ENCODE measurements around the gene HAUS8. TPM values are rescaled to one million over a fixed set of nuclear protein-coding genes. Genes with fewer than 3 reads are reported as not detected.

The HAUS8 gene
- total RNA-seq, 1 experiment from 2014 or later, result 16.1 TPM

GRCh38 chr19:17078920-17079709 is 3.9 kb upstream of the HAUS8 start:
- peak; percentile 19 for DNase-seq (ENCODE audit: low spot score)
- in situ Hi-C loops (cut with HindIII; ENCODE audit: low sequenced_read_pairs), result no loop called here

DNA sequence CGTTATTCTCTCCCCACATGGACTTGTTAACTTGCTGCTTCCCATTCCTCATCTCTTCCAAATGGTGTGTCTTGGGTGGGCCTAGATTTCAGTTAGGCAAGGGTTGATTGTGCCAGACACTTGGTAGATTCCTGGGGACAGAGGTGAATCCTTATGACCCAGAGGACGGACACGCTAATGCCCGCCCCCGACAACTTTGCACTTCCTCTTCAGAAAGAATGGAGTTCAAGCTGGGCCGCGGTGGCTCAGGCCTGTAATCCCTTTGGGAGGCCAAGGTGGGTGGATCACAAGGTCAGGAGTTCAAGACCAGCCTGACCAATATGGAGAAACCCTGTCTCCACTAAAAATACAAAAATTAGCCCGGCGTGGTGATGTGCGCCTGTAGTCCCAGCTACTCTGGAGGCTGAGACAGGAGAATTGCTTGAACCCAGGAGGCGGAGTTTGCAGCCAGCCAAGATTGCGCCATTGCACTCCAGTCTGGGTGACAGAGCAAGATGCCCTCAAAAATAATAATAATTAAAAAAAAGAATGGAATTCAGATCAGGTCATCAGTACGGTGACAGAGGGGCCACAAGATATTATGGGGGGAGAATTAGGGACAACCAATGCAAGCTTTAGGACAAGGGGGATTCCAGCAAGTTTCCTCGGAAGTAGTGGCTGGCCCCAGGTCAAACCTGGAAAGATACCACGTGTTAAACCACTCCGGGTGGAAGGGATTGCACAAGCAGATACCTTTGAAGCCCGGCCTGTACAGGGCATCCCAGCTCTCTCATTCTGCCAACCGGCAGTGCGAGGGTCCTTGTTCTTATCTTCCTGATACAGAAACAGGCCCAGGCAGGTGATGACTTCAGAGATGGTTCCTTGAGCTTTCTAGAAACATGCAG is 3.0 kb upstream of the HAUS8 start:
- in situ Hi-C loops (cut with HindIII; ENCODE audit: low sequenced_read_pairs), result no loop called here

DNA sequence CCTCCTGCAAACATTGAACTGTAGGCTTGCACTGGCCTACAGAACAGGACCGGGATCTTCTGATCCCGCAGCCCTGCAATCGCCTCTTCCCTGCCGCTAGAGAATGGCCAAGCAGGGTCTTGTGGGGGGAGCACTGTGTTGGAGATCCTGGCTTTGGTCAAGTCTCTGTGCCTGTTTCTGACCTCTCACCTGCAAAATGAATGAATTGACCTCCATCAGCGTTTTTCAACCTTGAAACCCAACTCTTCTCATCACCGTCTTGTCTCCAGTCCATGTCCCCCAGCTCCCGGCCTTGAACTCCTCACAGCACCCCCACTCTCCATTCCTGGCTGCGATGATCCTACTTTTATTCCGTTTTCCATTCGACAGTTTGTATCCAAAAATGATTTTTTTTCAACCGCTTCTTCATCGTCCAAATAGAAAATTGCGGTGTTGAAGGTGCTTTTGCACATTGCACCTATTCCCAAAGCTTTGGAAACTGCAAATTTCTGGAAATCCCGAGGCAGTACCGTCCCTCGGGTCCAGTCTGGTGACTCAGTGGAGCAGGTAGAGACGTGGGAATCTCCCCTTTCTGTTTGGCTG is 2.3 kb upstream of the HAUS8 start:
- in situ Hi-C loops (cut with HindIII; ENCODE audit: low sequenced_read_pairs), result no loop called here
- no peak for DNase-seq (ENCODE audit: low spot score)

More for the DNA sequence above, 3.0 kb upstream of the HAUS8 start:
- no peak for DNase-seq (ENCODE audit: low spot score)

- in situ Hi-C loops (cut with HindIII; ENCODE audit: low sequenced_read_pairs), result no loop called here
- peak; percentile 38 for DNase-seq (ENCODE audit: low spot score)
Observed at GRCh38 chr19:17076543-17076991, 1.3 kb upstream of the HAUS8 start.

GRCh38 chr19:17075864-17076542 is 751 bp upstream of the HAUS8 start:
- in situ Hi-C loops (cut with HindIII; ENCODE audit: low sequenced_read_pairs), result no loop called here
- DNase-seq (ENCODE audit: low spot score), result peak; percentile 28

GRCh38 chr19:17074634-17075034 is 618 bp downstream of the HAUS8 start:
- no peak for DNase-seq (ENCODE audit: low spot score)
- in situ Hi-C loops (cut with HindIII; ENCODE audit: low sequenced_read_pairs), result no loop called here

DNA sequence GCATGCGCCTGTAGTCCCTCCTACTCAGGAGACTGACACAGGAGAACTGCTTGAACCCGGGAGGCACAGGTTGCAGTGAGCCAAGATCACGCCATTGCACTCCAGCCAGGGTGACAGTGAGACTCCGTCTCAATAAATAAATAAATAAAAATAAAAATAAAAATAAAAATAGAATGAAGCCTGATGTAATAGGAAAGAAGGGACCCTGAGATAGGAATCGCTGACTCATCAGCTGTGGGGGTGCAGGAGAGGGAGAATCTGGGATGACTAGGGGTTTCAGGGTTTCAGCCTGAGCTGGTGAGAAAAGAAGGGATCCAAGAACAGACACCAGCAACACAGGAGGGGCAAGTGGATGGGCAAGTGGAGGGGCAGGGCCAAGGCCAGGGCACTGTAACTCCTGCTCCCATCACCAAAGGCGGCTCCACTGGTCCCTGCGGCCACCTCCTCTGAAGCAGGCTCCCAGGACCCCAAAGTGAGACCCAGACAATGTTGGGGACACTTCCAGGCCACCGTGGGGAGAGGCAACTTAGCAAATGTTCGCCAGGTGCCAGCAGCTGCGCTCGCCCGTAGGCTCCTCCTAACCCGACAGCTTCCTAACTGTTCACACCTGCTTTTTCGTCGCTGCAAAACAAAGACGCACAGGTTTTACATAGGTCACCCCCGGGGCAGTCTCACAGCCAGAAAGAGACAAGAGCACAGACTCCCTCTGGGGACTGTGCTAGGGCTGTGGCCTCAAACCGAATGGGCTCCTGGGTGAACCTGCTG is 1.2 kb downstream of the HAUS8 start:
- no peak for DNase-seq (ENCODE audit: low spot score)
- in situ Hi-C loops (cut with HindIII; ENCODE audit: low sequenced_read_pairs), result no loop called here

DNA sequence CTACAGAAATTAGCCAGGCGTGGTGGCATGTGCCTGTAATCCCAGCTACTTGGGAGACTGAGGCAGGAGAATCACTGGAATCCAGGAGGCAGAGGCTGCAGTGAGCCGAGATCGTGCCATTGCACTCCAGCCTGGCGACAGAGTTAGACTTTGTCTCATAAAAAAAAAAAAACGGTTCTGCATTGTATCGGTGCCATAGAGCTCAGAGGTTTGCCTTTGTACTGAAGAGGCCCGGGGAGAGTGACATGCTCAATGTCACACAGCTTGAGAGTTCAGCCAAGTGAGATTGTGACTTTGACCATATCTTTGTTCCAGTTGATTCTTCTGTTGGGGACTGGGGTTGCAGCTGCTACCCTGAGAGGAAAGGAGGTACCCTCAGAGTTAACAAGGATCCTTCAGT is 4.3 kb downstream of the HAUS8 start:
- in situ Hi-C loops (cut with HindIII; ENCODE audit: low sequenced_read_pairs), result no loop called here
- DNase-seq (ENCODE audit: low spot score), result no peak

GRCh38 chr19:17070421-17070820 is 4.8 kb downstream of the HAUS8 start:
- in situ Hi-C loops (cut with HindIII; ENCODE audit: low sequenced_read_pairs), result no loop called here
- no peak for DNase-seq (ENCODE audit: low spot score)

DNA sequence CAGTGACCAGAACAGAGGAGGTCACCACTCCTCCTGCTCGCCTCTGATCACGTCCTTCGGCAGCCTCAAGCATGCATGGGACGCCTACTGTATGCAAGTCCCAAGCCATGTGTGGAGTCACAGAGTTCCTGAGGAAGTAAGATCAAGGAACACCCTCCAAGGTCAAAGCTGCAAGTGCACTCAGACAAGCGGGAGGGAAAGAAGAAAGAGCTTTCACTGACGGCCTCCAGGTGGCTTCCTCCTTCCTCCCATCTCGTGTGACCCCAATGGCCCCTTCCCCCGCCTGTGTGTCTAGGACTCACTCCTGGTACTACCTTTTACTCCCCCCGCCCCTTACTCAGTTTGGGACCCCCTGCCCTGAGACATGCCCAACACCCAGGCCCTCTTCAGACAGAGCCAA is 6.1 kb downstream of the HAUS8 start:
- no peak for DNase-seq (ENCODE audit: low spot score)
- in situ Hi-C loops (cut with HindIII; ENCODE audit: low sequenced_read_pairs), result no loop called here

- in situ Hi-C loops (cut with HindIII; ENCODE audit: low sequenced_read_pairs), result no loop called here
- DNase-seq (ENCODE audit: low spot score), result no peak
Observed at GRCh38 chr19:17063428-17063827, 11.8 kb downstream of the HAUS8 start.

DNA sequence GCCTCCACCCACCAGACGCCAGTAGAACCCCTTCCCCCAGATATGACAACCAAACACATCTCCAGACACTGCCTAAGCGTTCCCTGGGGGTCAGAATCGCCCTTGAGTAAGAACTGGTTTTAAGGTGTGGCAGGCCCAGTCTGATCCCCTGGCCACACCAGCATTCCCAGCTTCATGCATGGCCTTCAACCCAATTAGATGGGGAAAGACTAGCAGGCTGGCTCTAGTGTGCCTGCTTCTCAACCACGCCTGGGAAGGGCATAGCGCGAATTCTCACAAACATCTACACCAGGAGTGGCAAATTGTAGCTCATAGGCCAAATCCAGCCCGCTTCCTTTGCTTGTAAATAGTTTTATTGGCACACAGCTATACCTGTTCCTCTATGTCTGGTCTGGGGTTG is 13.6 kb downstream of the HAUS8 start:
- DNase-seq (ENCODE audit: low spot score), result no peak
- in situ Hi-C loops (cut with HindIII; ENCODE audit: low sequenced_read_pairs), result no loop called here

DNA sequence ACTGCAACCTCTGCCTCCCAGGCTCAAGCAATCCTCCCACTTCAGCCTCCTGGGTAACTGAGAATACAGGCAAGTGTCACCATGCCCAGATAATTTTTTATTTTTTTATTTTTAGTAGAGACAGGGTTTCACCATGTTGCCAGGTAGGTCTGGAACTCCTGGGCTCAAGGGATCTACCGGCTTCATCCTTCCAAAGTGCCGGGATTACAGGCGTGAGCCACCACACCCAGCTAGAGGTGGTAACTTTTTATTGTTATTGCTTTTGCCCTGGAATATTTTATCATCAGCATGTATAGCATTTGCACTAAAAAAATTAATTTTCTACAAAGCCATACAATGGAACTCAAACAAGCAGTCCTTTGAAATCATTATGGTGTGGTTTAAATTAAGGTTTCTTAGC is 14.0 kb downstream of the HAUS8 start:
- in situ Hi-C loops (cut with HindIII; ENCODE audit: low sequenced_read_pairs), result no loop called here
- no peak for DNase-seq (ENCODE audit: low spot score)

- DNase-seq (ENCODE audit: low spot score), result no peak
- in situ Hi-C loops (cut with HindIII; ENCODE audit: low sequenced_read_pairs), result no loop called here
Observed at GRCh38 chr19:17060802-17061201, 14.4 kb downstream of the HAUS8 start.

DNA sequence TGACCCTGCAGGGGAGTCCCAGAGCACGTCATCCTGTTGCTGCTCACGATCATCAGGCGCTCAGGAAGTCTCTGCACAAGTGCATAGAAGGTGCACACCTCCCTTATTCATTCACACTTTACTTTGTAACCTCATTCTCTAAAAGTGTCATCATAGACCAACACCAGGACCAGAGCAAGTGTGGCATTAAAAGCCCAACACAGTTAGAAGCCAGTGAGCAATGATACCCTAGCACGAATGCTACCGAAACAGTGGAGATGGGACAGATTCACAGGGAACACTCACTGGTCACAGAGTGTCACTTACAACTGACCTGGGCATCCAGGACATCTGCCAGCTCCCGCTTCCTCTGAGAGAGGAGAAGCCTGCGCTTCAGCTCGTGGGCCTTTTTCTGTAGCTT is 17.0 kb downstream of the HAUS8 start:
- no peak for DNase-seq (ENCODE audit: low spot score)
- in situ Hi-C loops (cut with HindIII; ENCODE audit: low sequenced_read_pairs), result no loop called here

- DNase-seq (ENCODE audit: low spot score), result no peak
Observed at GRCh38 chr19:17055636-17056035, 19.6 kb downstream of the HAUS8 start.

DNA sequence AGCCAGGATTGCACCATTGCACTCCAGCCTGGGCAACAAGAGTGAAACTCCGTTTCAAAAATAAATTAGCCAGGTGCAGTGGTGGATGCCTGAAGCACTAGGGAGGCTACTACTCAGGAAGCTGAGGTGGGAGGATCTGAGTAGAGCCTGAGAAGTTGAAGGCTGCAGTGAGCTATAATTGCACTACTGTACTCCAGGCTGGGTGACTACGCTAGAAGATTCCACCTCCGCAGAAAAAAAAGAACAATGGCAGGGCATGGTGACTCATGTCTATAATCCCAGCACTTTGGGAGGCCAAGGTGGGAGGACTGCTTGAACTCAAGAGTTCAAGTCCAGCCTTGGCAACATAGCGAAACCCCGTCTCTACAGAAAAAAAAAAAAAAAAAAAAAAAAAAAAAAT is 20.5 kb downstream of the HAUS8 start:
- in situ Hi-C loops (cut with HindIII; ENCODE audit: low sequenced_read_pairs), result no loop called here

More at GRCh38 chr19:17055636-17056035, 19.6 kb downstream of the HAUS8 start:
- in situ Hi-C loops (cut with HindIII; ENCODE audit: low sequenced_read_pairs), result no loop called here

GRCh38 chr19:17052439-17052838 is 22.8 kb downstream of the HAUS8 start:
- peak; percentile 65 for DNase-seq (ENCODE audit: low spot score)
- in situ Hi-C loops (cut with HindIII; ENCODE audit: low sequenced_read_pairs), result no loop called here

More for the DNA sequence above, 20.5 kb downstream of the HAUS8 start:
- no peak for DNase-seq (ENCODE audit: low spot score)
